Lower leg skin (tissue), 4 donors: ENCODE measurements around the gene CXCL16. TPM values are rescaled to one million over a fixed set of nuclear protein-coding genes. Genes with fewer than 3 reads are reported as not detected.

ENCODE experiments used
- DNase-seq, 2 donors: peaks; one replicate each; pipeline ENCODE4 v3.0.0-alpha.2; 2019; ENCODE audit warnings: low spot score in 2 of 2
- H3K4me3 ChIP-seq: fragments of 200-600 bp; sonication (generic); 2 replicates; pipeline ENCODE4 v1.5.1; 2017; ENCODE audit warnings: mild to moderate bottlenecking, low read depth; ENCODE audit not compliant: poor library complexity, severe bottlenecking
- CTCF ChIP-seq, 3 donors: fragments of 450-650 bp; IDR thresholded peaks; one replicate each; pipeline ENCODE4 v1.5.1; 2016; ENCODE audit warnings: antibody characterized with exemption in 3 of 3, mild to moderate bottlenecking in 3 of 3, moderate library complexity in 2 of 3
- POLR2A ChIP-seq, 2 donors: fragments of 450-650 bp; IDR thresholded peaks; one replicate each; pipeline ENCODE4 v1.6.1; 2016 to 2017; ENCODE audit warnings: antibody characterized with exemption in 2 of 2, mild to moderate bottlenecking in 1 of 2, moderate library complexity in 1 of 2
- WGBS, 2 donors: methylation state at CpG; one replicate each; pipeline ENCODE4 v1.1.5; 2018; 5-methylcytosine and 5-hydroxymethylcytosine counted together
- intact Hi-C: fragments of 100-400 bp; cut with DNase I; formaldehyde crosslinking; loops from one replicate; pipeline ENCODE4 v1.15.0; 2023; ENCODE audit warnings: low total_unique reads
- total RNA-seq, 4 donors: library from RNA; depleted of rRNA; stranded (reverse); fragments of >200 nt; gene quantifications; one replicate each; pipeline ENCODE4 v1.1.0, GENCODE V29; 2016

Gene CXCL16
- total RNA-seq, 4 donors from 2014 or later: 25.0 to 28.1 (median 25.5) TPM

DNA sequence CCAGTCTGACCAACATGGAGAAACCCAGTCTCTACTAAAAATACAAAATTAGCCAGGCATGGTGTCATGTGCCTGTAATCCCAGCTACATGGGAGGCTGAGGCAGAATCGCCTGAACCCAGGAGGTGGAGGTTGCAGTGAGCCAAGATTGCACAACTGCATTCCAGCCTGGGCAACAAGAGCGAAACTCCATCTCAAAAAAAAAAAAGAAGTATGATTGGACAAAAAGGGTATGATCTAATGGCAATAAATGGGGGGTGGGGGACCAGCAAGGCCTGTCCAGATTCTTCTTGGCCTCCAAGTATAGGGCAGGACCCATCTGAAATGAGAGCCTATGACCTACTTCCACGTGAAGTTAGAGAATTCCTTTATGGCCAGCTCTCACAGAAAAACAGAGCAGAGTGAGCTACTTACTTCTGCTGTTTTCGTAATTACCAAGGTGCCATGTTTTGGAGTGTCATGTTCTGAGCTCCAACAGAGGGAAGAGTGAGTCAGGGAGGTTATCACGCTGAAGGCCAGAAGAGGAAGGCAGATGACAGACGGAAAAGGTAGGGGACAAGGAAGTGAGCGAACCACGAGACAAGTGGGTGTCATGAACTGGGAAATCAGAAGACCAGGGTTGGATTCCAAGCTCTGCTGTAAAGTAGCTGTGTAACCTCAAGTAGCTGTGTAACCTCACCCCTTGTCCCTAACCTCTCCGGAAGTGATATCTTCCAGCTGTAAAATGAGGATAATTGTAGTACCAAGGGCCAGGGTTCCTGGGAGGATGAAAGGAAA lies 3.7 kb downstream of the CXCL16 start:
- TF ChIP-seq CTCF (IDR thresholded peaks at IDR 0.05) (no peak), POLR2A (IDR thresholded peaks at IDR 0.05) (no peak)
- WGBS, 2 donors: 64 to 71% methylated on average over 9 of the region's 9 CpGs
- intact Hi-C loops: loop anchor here (5.0 kb wide), 1 partner anchor 51 kb away; the partner anchor contains the start of genes GLTPD2 and VMO1
- DNase-seq: peak in 1 of 2 donors; percentile 58
- H3K4me3 ChIP-seq: no peak overlapping the region

GRCh38 chr17:4734857-4735475 lies 4.8 kb downstream of the CXCL16 start:
- intact Hi-C loops: loop anchor here (5.0 kb wide), 2 partner anchors 52 to 152 kb away; partner anchors contain the start of genes GLTPD2 and VMO1
- no peak for TF ChIP-seq CTCF (IDR thresholded peaks at IDR 0.05)
- no peak for TF ChIP-seq POLR2A (IDR thresholded peaks at IDR 0.05)
- no peak for DNase-seq
- WGBS, 2 donors: 85 to 90% methylated on average over 8 of the region's 8 CpGs
- H3K4me3 ChIP-seq: no peak overlapping the region

DNA sequence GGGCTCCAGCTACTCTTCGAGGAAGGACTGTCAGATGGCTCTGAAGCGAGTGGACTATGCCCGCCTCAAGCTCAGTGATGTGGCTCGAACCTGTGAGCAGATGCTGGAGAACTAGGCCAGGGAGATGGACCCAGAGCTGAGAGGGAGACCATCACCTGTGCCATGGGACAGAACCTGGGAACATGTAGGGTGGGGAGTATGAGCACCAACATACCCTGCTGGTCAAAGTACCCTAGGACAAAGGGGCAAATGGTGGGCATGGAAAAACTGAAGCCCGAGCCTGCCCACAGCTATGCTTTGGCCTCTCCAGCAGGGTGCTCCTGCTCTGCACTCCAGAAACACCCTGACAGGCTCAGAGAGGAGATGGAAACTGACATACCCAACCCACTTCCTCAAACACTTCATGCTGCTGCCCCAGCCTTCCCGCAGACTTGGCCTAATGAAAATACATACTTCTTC lies 6.6 kb downstream of the CXCL16 start:
- 86 to 89% methylated on average over 6 of the region's 6 CpGs for WGBS, 2 donors
- no peak for DNase-seq
- intact Hi-C loops: loop anchor here (5.0 kb wide), 1 partner anchor 154 kb away; no protein-coding TSS in a partner anchor
- TF ChIP-seq CTCF (IDR thresholded peaks at IDR 0.05) (no peak), POLR2A (IDR thresholded peaks at IDR 0.05) (no peak)
- no peak overlapping the region for H3K4me3 ChIP-seq

DNA sequence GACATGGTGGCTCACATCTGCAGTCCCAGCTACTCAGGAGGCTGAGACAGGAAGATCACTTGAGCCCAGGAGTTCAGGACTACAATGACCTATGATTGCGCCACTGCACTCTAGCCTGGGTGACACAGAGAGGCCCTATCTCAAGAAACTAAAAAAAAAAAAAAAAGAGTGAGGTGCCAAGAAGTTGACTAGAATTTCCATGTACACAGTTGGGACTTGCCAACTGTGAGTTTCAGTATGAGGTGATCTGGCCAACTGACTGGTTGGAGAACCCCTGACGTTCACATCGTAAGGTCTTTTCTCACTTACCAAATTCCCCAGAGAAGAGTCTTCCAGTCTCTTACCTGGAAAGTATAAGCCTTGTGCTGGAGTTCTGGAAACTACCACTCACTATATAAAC lies 11.6 kb downstream of the CXCL16 start:
- TF ChIP-seq CTCF (IDR thresholded peaks at IDR 0.05) (no peak), POLR2A (IDR thresholded peaks at IDR 0.05) (no peak)
- WGBS, 2 donors: 47 to 50% methylated on average over 3 of the region's 3 CpGs
- intact Hi-C loops: no loop called here
- no peak overlapping the region for H3K4me3 ChIP-seq
- DNase-seq: no peak

- whole genome bisulfite sequencing, 2 donors: 77 to 86% methylated on average over 9 of the region's 9 CpGs
- intact Hi-C loops: no loop called here
- no peak for TF ChIP-seq POLR2A (IDR thresholded peaks at IDR 0.05)
- no peak for TF ChIP-seq CTCF (IDR thresholded peaks at IDR 0.05)
- DNase-seq: no peak
- no peak overlapping the region for H3K4me3 ChIP-seq
Measured at GRCh38 chr17:4725646-4726310, 13.9 kb downstream of the CXCL16 start.
